ENCODE results near the gene AGPAT4.
A peak's percentile ranks its signal among the peaks of the same experiment; 100 is the strongest.

Gene AGPAT4

GRCh38 chr6:161272635-161273273 is 1.1 kb downstream of the AGPAT4 start:
- Histone ChIP-seq H3K4me3 (ENCODE audit: low read length) (peak overlapping the region; percentile 12; the same call in 1 of the 2 replicates), H3K27me3 (replicated peaks; ENCODE audit: insufficient read depth, low read length) (no peaks in the 10 kb centered on the region), H2AFZ (ENCODE audit: low read length) (no peak overlapping the region), H3K4me1 (ENCODE audit: low read length) (no peaks in the 10 kb centered on the region), H3K9me2 (replicated peaks; ENCODE audit: insufficient read depth, low read length) (no peaks in the 10 kb centered on the region), H3F3A (ENCODE audit: insufficient read depth, low read length) (no peaks in the 10 kb centered on the region), H3K36me3 (replicated peaks; ENCODE audit: insufficient read depth, low read length) (no peaks in the 10 kb centered on the region), H3K79me2 (ENCODE audit: low read length) (no peaks in the 10 kb centered on the region), H4K20me1 (ENCODE audit: insufficient read depth, low read length) (no peaks in the 10 kb centered on the region), H3K9ac (ENCODE audit: low read length) (no peak overlapping the region), H3K27ac (ENCODE audit: low read length) (no peak overlapping the region), H3K9me3 (replicated peaks; ENCODE audit: insufficient read depth, low read length) (no peaks in the 10 kb centered on the region), H3K4me2 (ENCODE audit: low read depth, low read length) (peak overlapping the region; percentile 34)
- DNase-seq = no peak
- TF ChIP-seq CTCF (IDR thresholded peaks at IDR 0.05; ENCODE audit: low read length) (no peak), EZH2 (optimal IDR thresholded peaks at IDR 0.05; ENCODE audit: low read depth, low read length) (no peak), EZH2phosphoT487 (IDR thresholded peaks at IDR 0.05; ENCODE audit: low read length) (no peak)

GRCh38 chr6:161271343-161272030 is 2.4 kb downstream of the AGPAT4 start:
- DNase-seq = no peak
- Histone ChIP-seq H3K4me2 (ENCODE audit: low read depth, low read length) (no peak overlapping the region), H3K27ac (ENCODE audit: low read length) (no peak overlapping the region), H3K4me1 (ENCODE audit: low read length) (no peaks in the 10 kb centered on the region), H3K27me3 (replicated peaks; ENCODE audit: insufficient read depth, low read length) (no peaks in the 10 kb centered on the region), H4K20me1 (ENCODE audit: insufficient read depth, low read length) (no peaks in the 10 kb centered on the region), H3K9me2 (replicated peaks; ENCODE audit: insufficient read depth, low read length) (no peaks in the 10 kb centered on the region), H3K9ac (ENCODE audit: low read length) (no peak overlapping the region), H3F3A (ENCODE audit: insufficient read depth, low read length) (no peaks in the 10 kb centered on the region), H2AFZ (ENCODE audit: low read length) (no peak overlapping the region), H3K9me3 (replicated peaks; ENCODE audit: insufficient read depth, low read length) (no peaks in the 10 kb centered on the region), H3K79me2 (ENCODE audit: low read length) (no peaks in the 10 kb centered on the region), H3K4me3 (ENCODE audit: low read length) (no peak overlapping the region), H3K36me3 (replicated peaks; ENCODE audit: insufficient read depth, low read length) (no peaks in the 10 kb centered on the region)
- TF ChIP-seq EZH2phosphoT487 (IDR thresholded peaks at IDR 0.05; ENCODE audit: low read length) (no peak), EZH2 (optimal IDR thresholded peaks at IDR 0.05; ENCODE audit: low read depth, low read length) (no peak), CTCF (IDR thresholded peaks at IDR 0.05; ENCODE audit: low read length) (no peak)

GRCh38 chr6:161270116-161270515 is 3.7 kb downstream of the AGPAT4 start:
- Histone ChIP-seq H3K79me2 (ENCODE audit: low read length) (no peaks in the 10 kb centered on the region), H3K9me3 (replicated peaks; ENCODE audit: insufficient read depth, low read length) (no peaks in the 10 kb centered on the region)

More at GRCh38 chr6:161270116-161270515, 3.7 kb downstream of the AGPAT4 start:
- no peak overlapping the region for H3K27ac ChIP-seq (ENCODE audit: low read length)
- no peak overlapping the region for H3K4me3 ChIP-seq (ENCODE audit: low read length)
- H3K36me3 ChIP-seq (replicated peaks; ENCODE audit: insufficient read depth, low read length) = no peaks in the 10 kb centered on the region
- no peaks in the 10 kb centered on the region for H3K4me1 ChIP-seq (ENCODE audit: low read length)
- H3K4me2 ChIP-seq (ENCODE audit: low read depth, low read length) = no peak overlapping the region
- DNase-seq = no peak
- no peaks in the 10 kb centered on the region for H3F3A ChIP-seq (ENCODE audit: insufficient read depth, low read length)
- TF ChIP-seq EZH2 (optimal IDR thresholded peaks at IDR 0.05; ENCODE audit: low read depth, low read length) = no peak
- TF ChIP-seq EZH2phosphoT487 (IDR thresholded peaks at IDR 0.05; ENCODE audit: low read length) = no peak
- no peak for TF ChIP-seq CTCF (IDR thresholded peaks at IDR 0.05; ENCODE audit: low read length)
- H3K9ac ChIP-seq (ENCODE audit: low read length) = no peak overlapping the region
- H3K27me3 ChIP-seq (replicated peaks; ENCODE audit: insufficient read depth, low read length) = no peaks in the 10 kb centered on the region
- no peaks in the 10 kb centered on the region for H3K9me2 ChIP-seq (replicated peaks; ENCODE audit: insufficient read depth, low read length)
- no peak overlapping the region for H2AFZ ChIP-seq (ENCODE audit: low read length)
- no peaks in the 10 kb centered on the region for H4K20me1 ChIP-seq (ENCODE audit: insufficient read depth, low read length)
